ENCODE results near the gene ATP13A1.
A peak's percentile ranks its signal among the peaks of the same experiment; 100 is the strongest.
"Not testable (repeated sequence)": the region's sequence is repeated elsewhere in the genome, so short reads cannot be mapped to it uniquely, and the experiment has no call there.

ATP13A1 gene

DNA sequence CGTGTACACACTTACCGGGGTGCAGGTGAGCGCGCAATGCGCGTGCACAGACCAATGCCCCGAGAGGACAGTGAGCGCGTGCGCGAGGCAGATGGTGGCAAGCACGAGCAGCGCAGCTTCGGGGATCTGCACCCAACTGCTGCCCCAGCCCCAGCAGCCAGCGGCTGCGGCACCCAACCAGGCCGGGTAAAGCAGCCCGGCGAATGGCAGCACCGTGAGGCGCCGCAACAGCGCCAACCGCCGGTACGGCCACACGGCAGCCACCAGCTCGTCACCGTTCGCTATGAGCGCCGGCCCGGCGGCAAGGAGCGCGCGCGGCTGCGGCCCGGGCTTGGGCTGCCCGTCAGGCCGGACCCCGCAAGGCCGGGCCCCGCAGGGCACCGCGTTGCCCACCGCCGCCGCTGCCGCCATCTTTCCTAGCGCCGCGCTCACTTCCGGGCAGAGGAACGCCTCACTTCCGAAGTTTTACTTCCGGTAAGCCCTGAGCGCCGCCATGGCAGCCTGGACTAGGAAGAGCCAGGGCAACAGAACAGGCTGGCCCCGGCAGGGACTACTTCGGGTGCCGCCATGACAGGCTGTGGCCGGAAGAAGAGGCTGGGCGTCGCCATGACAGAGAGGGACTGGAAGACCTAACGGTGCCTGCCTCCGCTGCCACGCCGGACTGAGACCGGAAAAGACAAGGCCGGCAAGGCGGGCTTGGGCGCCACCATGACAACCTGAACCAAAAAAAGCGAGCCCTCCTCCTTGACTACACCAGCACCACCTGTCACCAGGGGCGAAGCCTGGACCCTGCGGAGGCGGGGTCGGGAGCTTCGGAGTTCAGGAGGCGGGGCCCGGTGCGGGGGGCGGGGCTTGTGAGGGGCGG is at the start of gene ATP13A1:
Gene ATP13A1, minus strand, starts transcription at position 421 of the 865 bp plus-strand sequence. Its CDS starts 10 bp downstream, at position 411.
- peak; percentile 99 for DNase-seq (ENCODE audit: low read depth)

GRCh38 chr19:19711934-19712828 is 48.7 kb upstream of the ATP13A1 start:
- DNase-seq (ENCODE audit: low read depth), result no peak

GRCh38 chr19:19711306-19711933 is 47.9 kb upstream of the ATP13A1 start:
- no peak for DNase-seq (ENCODE audit: low read depth)

GRCh38 chr19:19710506-19710905 is 47.0 kb upstream of the ATP13A1 start:
- DNase-seq (ENCODE audit: low read depth), result no peak

GRCh38 chr19:19704836-19705235 is 41.4 kb upstream of the ATP13A1 start:
- DNase-seq (ENCODE audit: low read depth), result no peak

DNA sequence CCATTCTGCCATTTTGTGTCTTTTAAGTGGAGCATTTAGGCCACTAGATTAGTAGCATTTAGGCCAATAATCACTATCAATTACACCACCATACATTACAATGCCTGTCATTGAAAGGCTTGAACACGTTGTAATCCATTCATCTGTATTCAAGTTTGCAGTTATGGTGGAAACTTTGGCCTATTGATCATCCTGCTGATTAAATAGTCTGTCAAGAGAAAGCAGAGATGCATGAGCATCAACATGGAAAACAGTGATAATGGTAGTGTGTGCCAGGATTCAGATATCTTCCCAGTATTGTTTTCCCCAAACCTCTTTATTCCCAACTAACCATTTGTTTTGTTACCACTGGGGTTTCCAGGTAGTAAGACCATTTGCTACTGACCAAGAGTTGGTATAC is 37.0 kb upstream of the ATP13A1 start:
- DNase-seq (ENCODE audit: low read depth), result not testable (repeated sequence)

- DNase-seq (ENCODE audit: low read depth), result no peak
These were observed 34.1 kb upstream of the ATP13A1 start for GRCh38 chr19:19697589-19697988.

DNA sequence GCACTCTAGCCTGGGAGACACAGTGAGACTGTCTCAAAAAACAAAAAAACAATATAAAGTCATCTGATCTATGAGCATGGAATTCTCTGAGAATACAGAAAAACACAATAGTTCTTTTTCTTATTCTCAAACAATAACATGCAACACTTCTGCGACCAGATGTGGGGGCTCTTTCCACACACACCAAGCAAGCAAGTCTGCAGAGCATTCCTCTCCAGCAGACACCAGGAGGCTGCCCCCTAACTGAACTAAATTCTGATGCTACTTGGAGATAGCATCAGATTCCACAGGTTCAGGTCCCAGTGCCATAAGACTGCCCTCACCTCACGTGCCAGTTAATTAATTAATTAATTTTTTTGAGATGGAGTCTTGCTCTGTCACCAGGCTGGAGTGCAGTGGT is 32.9 kb upstream of the ATP13A1 start:
- no peak for DNase-seq (ENCODE audit: low read depth)

GRCh38 chr19:19691683-19692082 is 28.2 kb upstream of the ATP13A1 start:
- no peak for DNase-seq (ENCODE audit: low read depth)

- not testable (repeated sequence) for DNase-seq (ENCODE audit: low read depth)
These were observed 25.5 kb upstream of the ATP13A1 start for GRCh38 chr19:19689023-19689422.

GRCh38 chr19:19687090-19687489 is 23.6 kb upstream of the ATP13A1 start:
- peak; percentile 4 for DNase-seq (ENCODE audit: low read depth)

GRCh38 chr19:19686580-19686979 is 23.1 kb upstream of the ATP13A1 start:
- no peak for DNase-seq (ENCODE audit: low read depth)

DNA sequence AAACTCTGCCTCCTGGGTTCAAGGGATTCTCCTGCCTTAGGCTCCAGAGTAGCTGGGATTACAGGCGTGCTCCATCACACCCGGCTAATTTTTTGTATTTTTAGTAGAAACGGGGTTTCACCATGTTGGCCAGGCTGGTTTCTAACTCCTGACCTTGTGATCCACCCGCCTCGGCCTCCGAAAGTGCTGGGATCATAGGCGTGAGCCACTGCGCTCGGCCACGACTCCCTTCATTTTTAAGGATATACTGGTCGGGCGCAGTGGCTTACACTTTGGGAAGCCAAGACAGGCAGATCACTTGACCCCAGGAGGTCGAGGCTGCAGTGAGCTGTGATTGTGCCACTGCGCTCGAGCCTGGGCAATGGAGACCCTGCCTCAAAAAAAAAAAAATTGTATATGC is 22.6 kb upstream of the ATP13A1 start:
- DNase-seq (ENCODE audit: low read depth), result not testable (repeated sequence)

- no peak for DNase-seq (ENCODE audit: low read depth)
These were observed 15.9 kb upstream of the ATP13A1 start for GRCh38 chr19:19679176-19680073.

DNA sequence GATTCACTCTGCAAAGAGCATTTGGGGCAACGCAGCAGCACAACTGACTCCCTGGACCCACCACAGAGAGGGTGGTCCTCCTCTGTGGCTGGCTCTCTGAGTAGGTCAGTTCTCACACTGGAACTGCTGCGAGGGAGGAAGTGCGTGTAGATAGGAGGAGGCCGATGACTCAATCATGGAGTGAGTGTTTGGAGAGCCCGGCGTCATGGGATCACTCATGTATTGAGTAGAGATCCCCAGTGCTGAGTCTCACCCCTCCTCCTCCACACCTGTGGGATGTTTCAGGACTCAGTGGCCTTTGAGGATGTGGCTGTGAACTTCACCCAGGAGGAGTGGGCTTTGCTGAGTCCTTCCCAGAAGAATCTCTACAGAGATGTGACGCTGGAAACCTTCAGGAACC is 14.1 kb upstream of the ATP13A1 start:
- DNase-seq (ENCODE audit: low read depth), result no peak

DNA sequence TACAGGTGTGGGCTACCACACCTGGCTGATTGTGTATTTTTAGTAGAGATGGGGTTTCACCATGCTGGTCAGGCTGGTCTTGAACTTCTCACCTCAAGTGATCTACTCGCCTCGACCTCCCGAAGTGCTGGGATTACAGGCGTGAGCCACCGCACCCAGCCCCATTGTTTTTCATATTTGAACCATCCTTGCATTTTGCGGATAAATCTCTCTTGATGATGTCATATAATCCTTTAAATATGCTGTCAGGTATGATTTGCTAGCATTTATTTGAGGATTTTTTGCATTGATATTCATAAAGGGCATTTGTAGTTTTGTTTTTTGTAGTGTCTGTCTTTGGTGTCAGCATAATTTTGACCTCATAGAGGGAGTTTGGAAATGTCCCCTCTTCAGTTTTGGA is 10.8 kb upstream of the ATP13A1 start:
- no peak for DNase-seq (ENCODE audit: low read depth)

DNA sequence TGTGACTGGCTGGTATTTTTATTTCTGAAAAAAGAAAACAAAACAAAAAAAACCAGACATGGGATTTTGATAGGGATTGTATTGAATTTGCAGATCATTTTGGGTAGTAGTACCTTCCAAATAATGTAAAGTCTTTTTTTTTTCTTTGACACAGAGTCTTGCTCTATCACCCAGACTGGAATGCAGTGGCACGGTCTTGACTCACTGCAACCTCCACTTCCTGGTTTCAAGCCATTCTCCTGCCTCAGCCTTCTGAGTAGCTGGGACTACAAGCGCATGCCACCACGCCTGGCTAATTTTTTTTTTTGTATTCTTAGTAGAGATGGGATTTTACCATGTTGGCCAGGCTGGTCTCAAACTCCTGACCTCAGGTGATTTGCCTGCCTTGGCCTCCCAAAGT is 9.3 kb upstream of the ATP13A1 start:
- peak; percentile 7 for DNase-seq (ENCODE audit: low read depth)

GRCh38 chr19:19670070-19670551 is 6.6 kb upstream of the ATP13A1 start:
- DNase-seq (ENCODE audit: low read depth), result peak; percentile 15

DNA sequence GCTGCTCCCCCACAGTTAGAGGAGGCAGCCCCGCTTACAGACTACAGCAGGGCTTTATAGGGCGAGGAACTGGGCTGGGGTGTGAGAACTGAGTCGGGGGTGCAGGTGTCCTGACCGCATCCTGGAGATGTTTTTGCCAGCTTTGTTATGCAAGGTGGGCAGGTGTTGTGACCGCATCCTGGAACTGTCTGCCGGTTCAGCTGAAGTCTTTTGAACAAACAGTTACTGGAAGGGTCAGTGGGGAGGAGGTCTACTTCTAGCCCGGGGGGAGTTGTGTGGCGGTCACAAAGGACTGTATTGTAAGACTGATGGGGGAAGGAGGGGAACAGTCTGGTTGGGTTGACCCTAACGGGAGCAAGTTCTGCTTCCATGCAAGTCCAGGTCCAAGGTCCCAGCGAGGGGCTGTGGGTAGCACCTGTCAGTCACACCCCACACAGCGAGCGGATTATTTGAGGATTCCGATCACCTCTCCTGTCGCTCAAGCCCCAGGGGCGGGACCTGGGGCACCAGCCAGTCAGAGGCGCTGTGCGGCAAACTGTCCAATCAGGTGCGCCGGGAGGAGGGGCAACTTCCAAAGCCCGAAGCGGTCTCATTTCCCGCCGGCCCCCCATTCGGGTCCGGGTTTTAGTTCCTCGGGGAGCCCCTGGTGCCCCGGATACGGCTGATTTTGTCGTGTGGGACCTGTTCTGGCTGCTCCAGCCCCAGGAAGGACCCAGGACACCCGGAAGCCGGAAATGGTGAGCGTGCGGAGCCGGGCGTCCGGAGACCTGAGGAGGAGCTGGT is 4.9 kb upstream of the ATP13A1 start, which contains the start of gene ZNF101:
Gene ZNF101, plus strand, starts transcription at position 610 of the 783 bp plus-strand sequence. Its CDS starts 125 bp downstream, at position 735.
- peak; percentile 93 for DNase-seq (ENCODE audit: low read depth)

GRCh38 chr19:19665420-19665948 is 2.0 kb upstream of the ATP13A1 start:
- DNase-seq (ENCODE audit: low read depth), result not testable (repeated sequence)

Data from EH (cell line).